Heart left ventricle (tissue), 16 donors: ENCODE data around the gene TMEM40. TPM values are rescaled to one million over a fixed set of nuclear protein-coding genes. Genes with fewer than 3 reads are reported as not detected.
"Not testable (repeated sequence)": the region's sequence is repeated elsewhere in the genome, so short reads cannot be mapped to it uniquely, and the experiment has no call there.

Experiments used
- ATAC-seq, 4 donors: fragments of 200-7000 bp; cut with Tn5 transposase; one replicate each; pipeline ENCODE4 v1.9.1; 2020 to 2022; ENCODE audit warnings: moderate library complexity in 4 of 4, mild to moderate bottlenecking in 3 of 4, moderate number of reproducible peaks in 1 of 4
- DNase-seq, 5 donors: peaks; one replicate each; pipeline ENCODE4 v3.0.0-alpha.2; 2020
- H3K27ac ChIP-seq, 12 donors: fragments of 200-600 bp; sonication (generic) in 4 of 12; one replicate each; pipeline versions ENCODE4 v1.5.0 to v1.8.0; 2016 to 2022; ENCODE audit warnings: mild to moderate bottlenecking in 2 of 12
- H3K27me3 ChIP-seq, 9 donors: fragments of 200-600 bp; sonication (generic) in 2 of 9; one replicate each; pipeline versions ENCODE4 v1.5.1 to v1.8.0; 2016 to 2022; ENCODE audit warnings: mild to moderate bottlenecking in 3 of 9
- H3K36me3 ChIP-seq, 9 donors: fragments of 200-600 bp; sonication (generic) in 2 of 9; one replicate each; pipeline versions ENCODE4 v1.5.0 to v1.8.0; 2018 to 2022; ENCODE audit warnings: mild to moderate bottlenecking in 2 of 9
- H3K4me1 ChIP-seq, 12 donors: fragments of 200-600 bp; sonication (generic) in 4 of 12; one replicate each; pipeline versions ENCODE4 v1.5.0 to v1.8.0; 2016 to 2022; ENCODE audit warnings: mild to moderate bottlenecking in 3 of 12
- H3K4me3 ChIP-seq, 12 donors: fragments of 200-600 bp; sonication (generic) in 4 of 12; one replicate each; pipeline versions ENCODE4 v1.5.0 to v1.8.0; 2017 to 2022; ENCODE audit warnings: mild to moderate bottlenecking in 9 of 12, moderate library complexity in 4 of 12
- H3K9me3 ChIP-seq, 12 donors: fragments of 200-600 bp; sonication (generic) in 4 of 12; one replicate each; pipeline versions ENCODE4 v1.5.0 to v1.8.0; 2016 to 2022; ENCODE audit warnings: mild to moderate bottlenecking in 1 of 12
- CTCF ChIP-seq, 12 donors: fragments of 200-600 bp; sonication (generic) in 4 of 12; IDR thresholded peaks; one replicate each; pipeline versions ENCODE4 v1.5.0 to v1.8.0; 2018 to 2022; ENCODE audit warnings: antibody characterized with exemption in 12 of 12, mild to moderate bottlenecking in 5 of 12
- POLR2A ChIP-seq, 2 donors: fragments of 450-650 bp; IDR thresholded peaks; one replicate each; pipeline ENCODE4 v1.6.1; 2017; ENCODE audit warnings: antibody characterized with exemption in 2 of 2, mild to moderate bottlenecking in 2 of 2, moderate library complexity in 2 of 2
- WGBS, 4 donors: extraction: QIAGEN DNeasy Blood & Tissue Kit in 2 of 4; methylation state at CpG; one replicate each; pipeline versions ENCODE4 v1.1.5 to v1.1.7; 2013 to 2018; 5-methylcytosine and 5-hydroxymethylcytosine counted together
- intact Hi-C, 10 donors: fragments of 100-400 bp; cut with DNase I; formaldehyde crosslinking; loops; one replicate each; pipeline versions ENCODE4 v1.11.1 to v1.14.2; 2022
- polyA plus RNA-seq, 2 donors: library from polyadenylated mRNA; stranded (reverse); fragments of 200-250 nt; gene quantifications; one replicate each; pipeline ENCODE4 v1.2.3, GENCODE V29; 2013
- total RNA-seq, 9 donors: library from RNA; depleted of rRNA in 2 of 9; stranded (reverse); fragments of >200 nt in 2 of 9; fragmentation: NEBNext Ultra II Directional in 3 of 9; extraction: Animal tissue kit (Norgen Biotek cat#: 25700) in 3 of 9; gene quantifications; one replicate each; pipeline versions ENCODE4 v1.1.0 to v1.2.4, GENCODE V29; 2016 to 2023
- donor health status: ischemic (EF 13 %, LVEDD 7.1; RV severe dilation, severe dysfunction).
- donor health status: healthy with polysubstance abuse.
- donor health status: DM: no; HTN: yes; CAD: no.
- donor health status: DM: no; HTN: no; CAD: no.
- donor health status: ischemic (EF 25% LVEDD 6.9; RV normal size, moderate dysfunction).
- donor health status: ischemic (EF 25% LVEDD 5.7; RV mildly dilated, moderate dysfunction).
- donor health status: healthy.
- donor health status: DM: yes; HTN: yes; CAD: no.
- donor health status: ischemic (EF 35%, LVEDD 5.7; RV mildly dilated, moderate dysfunction).
- donor health status: nonischemic (EF 11% LVEDD 7.7; RV severe dilation, severe dysfunction).
- donor health status: DM: yes; HTN: yes; CAD: no.
- donor health status: PGD.
- donor health status: ischemic (EF 29% LVEDD 5.4; RV normal size, mild dysfunction).
- donor health status: nonischemic (EF 23%, LVEDD 6.1; RV moderate dilation, normal function).

TMEM40 gene
- total and polyA plus RNA-seq, 11 donors, result 0.82 to 10.5 (median 2.9) TPM; not detected in 1

DNA sequence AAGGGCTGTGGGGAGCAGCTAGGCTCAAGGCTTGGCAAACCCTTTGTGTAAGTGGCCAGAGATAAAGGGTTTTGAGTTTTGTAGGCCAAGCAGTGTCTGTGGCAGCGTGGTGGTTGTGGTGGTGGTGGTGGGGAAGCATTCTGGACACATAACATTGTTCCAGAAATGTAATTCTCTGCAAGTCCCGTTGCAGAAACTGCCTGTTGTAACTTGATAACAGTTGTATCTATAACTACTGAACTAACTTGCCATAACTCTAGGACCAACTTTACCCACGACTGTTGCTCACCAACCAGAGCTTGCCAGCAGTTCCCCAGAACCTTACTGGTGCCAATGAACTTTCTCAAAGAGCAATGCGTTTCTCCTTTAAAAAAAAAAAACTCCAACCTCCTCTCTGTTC lies 18.1 kb upstream of the TMEM40 start:
- Histone ChIP-seq H3K4me1 (peaks cover 0 to 12% (median 0%) of the 10 kb centered on the region in 12 donors), H3K4me3 (no peak overlapping the region), H3K27ac (no peak overlapping the region), H3K36me3 (no peaks in the 10 kb centered on the region), H3K9me3 (no peaks in the 10 kb centered on the region), H3K27me3 (no peaks in the 10 kb centered on the region)
- intact Hi-C loops, result no loop called here
- ATAC-seq, result no peak
- WGBS, 4 donors, result 67 to 77% (median 73%) methylated on average over 4 of the region's 4 CpGs
- no peak for DNase-seq
- TF ChIP-seq POLR2A (IDR thresholded peaks at IDR 0.05), result no peak
- no peak for TF ChIP-seq CTCF (IDR thresholded peaks at IDR 0.05)

GRCh38 chr3:12775970-12776369 lies 16.9 kb upstream of the TMEM40 start:
- H3K27me3 ChIP-seq, H3K4me3 ChIP-seq, H3K36me3 ChIP-seq, ATAC-seq, intact Hi-C loops, H3K27ac ChIP-seq, DNase-seq, H3K9me3 ChIP-seq: not testable (repeated sequence)
- WGBS, 4 donors, result 65 to 82% (median 71%) methylated on average over 6 of the region's 6 CpGs
- peaks cover 0 to 12% (median 0%) of the 10 kb centered on the region in 12 donors for H3K4me1 ChIP-seq

DNA sequence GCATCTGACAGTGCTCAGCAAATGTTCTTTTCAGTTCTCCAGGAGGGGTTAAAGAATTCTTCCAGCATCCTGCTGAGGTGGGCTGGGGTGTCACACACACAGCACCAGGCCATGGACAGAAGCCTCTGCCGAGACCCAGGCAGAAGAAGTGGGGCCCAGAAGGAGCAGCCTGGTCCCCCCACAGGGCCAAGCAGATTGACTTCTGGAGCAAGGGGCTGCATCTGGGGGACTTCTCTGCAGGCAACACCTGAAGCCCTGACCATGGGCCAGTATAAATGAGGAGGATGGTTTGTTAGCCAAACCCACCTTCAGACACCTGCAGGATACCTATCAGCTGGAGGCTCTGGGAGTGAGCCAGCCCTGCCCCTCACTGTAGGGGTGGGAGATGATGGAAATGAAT lies 16.2 kb upstream of the TMEM40 start:
- 70 to 80% (median 73%) methylated on average over 1 of the region's 1 CpG for WGBS, 4 donors
- H3K4me3 ChIP-seq, result no peak overlapping the region
- no peak for TF ChIP-seq POLR2A (IDR thresholded peaks at IDR 0.05)
- no peak for TF ChIP-seq CTCF (IDR thresholded peaks at IDR 0.05)
- intact Hi-C loops, result no loop called here
- no peak overlapping the region for H3K27ac ChIP-seq
- no peaks in the 10 kb centered on the region for H3K9me3 ChIP-seq
- no peaks in the 10 kb centered on the region for H3K36me3 ChIP-seq
- ATAC-seq (no peak), DNase-seq (no peak)
- H3K27me3 ChIP-seq, result no peaks in the 10 kb centered on the region
- peaks cover 0 to 12% (median 0%) of the 10 kb centered on the region in 12 donors for H3K4me1 ChIP-seq

DNA sequence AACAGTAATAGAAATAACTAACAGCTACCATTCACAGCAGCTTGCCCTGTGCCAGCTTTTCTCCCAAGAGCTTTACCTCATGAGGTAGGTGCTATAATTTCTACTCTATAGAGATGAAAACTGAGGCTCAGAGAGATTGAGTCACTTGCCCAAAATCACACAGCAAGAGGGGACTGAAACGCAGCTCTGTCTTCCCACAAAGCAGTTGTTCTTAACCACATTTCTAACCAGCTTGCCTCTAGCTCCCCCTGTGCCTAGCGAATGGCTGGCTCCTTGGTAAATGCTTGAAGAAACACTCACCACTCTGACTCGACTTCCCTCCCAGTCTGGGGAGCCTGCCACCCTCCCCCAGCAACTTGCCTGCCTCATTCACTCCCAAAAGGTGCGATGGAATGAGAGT lies 15.6 kb upstream of the TMEM40 start:
- Histone ChIP-seq H3K27me3 (no peaks in the 10 kb centered on the region), H3K27ac (no peak overlapping the region), H3K9me3 (no peaks in the 10 kb centered on the region), H3K4me3 (no peak overlapping the region), H3K36me3 (no peaks in the 10 kb centered on the region), H3K4me1 (peaks cover 0 to 12% (median 0%) of the 10 kb centered on the region in 12 donors)
- WGBS, 4 donors, result 64 to 85% (median 77%) methylated on average over 4 of the region's 4 CpGs
- DNase-seq (no peak), ATAC-seq (no peak)
- TF ChIP-seq CTCF (IDR thresholded peaks at IDR 0.05), result no peak
- TF ChIP-seq POLR2A (IDR thresholded peaks at IDR 0.05), result no peak
- intact Hi-C loops, result no loop called here

- 91 to 100% (median 95%) methylated on average over 1 of the region's 1 CpG for WGBS, 4 donors
- ATAC-seq, result no peak
- intact Hi-C loops, result no loop called here
- Histone ChIP-seq H3K27me3 (no peaks in the 10 kb centered on the region), H3K9me3 (no peaks in the 10 kb centered on the region), H3K4me3 (no peak overlapping the region), H3K27ac (no peak overlapping the region), H3K36me3 (no peaks in the 10 kb centered on the region), H3K4me1 (peaks cover 0 to 12% (median 0%) of the 10 kb centered on the region in 12 donors)
- DNase-seq, result no peak
- TF ChIP-seq POLR2A (IDR thresholded peaks at IDR 0.05), result no peak
- no peak for TF ChIP-seq CTCF (IDR thresholded peaks at IDR 0.05)
Observed at GRCh38 chr3:12773710-12774086, 14.6 kb upstream of the TMEM40 start.
